CD4-positive, alpha-beta memory T cell (primary cell): ENCODE data around the gene PPP1R13L. TPM values are rescaled to one million over a fixed set of nuclear protein-coding genes. Genes with fewer than 3 reads are reported as not detected.
A peak's percentile ranks its signal among the peaks of the same experiment; 100 is the strongest.

Experiments used
- CTCF ChIA-PET: fragments of 350-600 bp; sonication (Branson Sonifier 250); formaldehyde crosslinking; loops from one replicate; lab custom pipeline; 2021; ENCODE audit warnings: inconsistent platforms; ENCODE audit not compliant: partially characterized antibody; lab: Charles Lee
- POLR2A ChIA-PET: fragments of 350-600 bp; sonication (Branson Sonifier 250); formaldehyde crosslinking; loops from one replicate; lab custom pipeline; 2021; ENCODE audit not compliant: partially characterized antibody; lab: Charles Lee
- DNase-seq, 5 donors: peaks; one replicate each; pipeline versions ENCODE4 v3.0.0 to v3.0.0-alpha.2; 2020 to 2022; ENCODE audit warnings: mixed read lengths in 1 of 5
- H3K27ac ChIP-seq: one replicate; pipeline ENCODE4 v1.7.0; 2013; ENCODE audit warnings: low read depth, low read length
- H3K27me3 ChIP-seq: 2 replicates; pipeline ENCODE4 v1.7.0; 2013; ENCODE audit warnings: mild to moderate bottlenecking, low read length, moderate library complexity; ENCODE audit not compliant: insufficient read depth
- H3K36me3 ChIP-seq: 2 replicates; pipeline ENCODE4 v1.7.0; 2013; ENCODE audit warnings: mild to moderate bottlenecking, low read length, moderate library complexity; ENCODE audit not compliant: insufficient read depth
- H3K4me1 ChIP-seq: 2 replicates; pipeline ENCODE4 v1.7.0; 2013; ENCODE audit warnings: mild to moderate bottlenecking, low read length, moderate library complexity; ENCODE audit not compliant: insufficient read depth
- H3K4me3 ChIP-seq, 2 donors: one replicate each; pipeline ENCODE4 v1.7.0; 2013; ENCODE audit warnings: low read length in 2 of 2, mild to moderate bottlenecking in 1 of 2
- H3K9me3 ChIP-seq, 2 donors: one replicate each; pipeline ENCODE4 v1.7.0; 2013; ENCODE audit warnings: low read length in 2 of 2, control low read depth in 1 of 2; ENCODE audit not compliant: control insufficient read depth in 1 of 2
- H3K27ac Mint-ChIP-seq, 7 donors: one replicate each; pipeline ENCODE4 v1.8.0; 2020 to 2021; ENCODE audit warnings: mixed read lengths in 7 of 7, mild to moderate bottlenecking in 6 of 7, inconsistent platforms in 3 of 7, moderate library complexity in 3 of 7
- H3K27me3 Mint-ChIP-seq, 2 donors: one replicate each; pipeline ENCODE4 v1.8.0; 2020 to 2021; ENCODE audit warnings: mixed read lengths in 2 of 2
- H3K36me3 Mint-ChIP-seq, 2 donors: one replicate each; pipeline ENCODE4 v1.8.0; 2020 to 2021; ENCODE audit warnings: mixed read lengths in 2 of 2, inconsistent platforms in 1 of 2, mild to moderate bottlenecking in 1 of 2
- H3K4me1 Mint-ChIP-seq, 4 donors: one replicate each; pipeline ENCODE4 v1.8.0; 2020 to 2021; ENCODE audit warnings: mixed read lengths in 4 of 4, mild to moderate bottlenecking in 1 of 4
- H3K4me3 Mint-ChIP-seq, 8 donors: one replicate each; pipeline ENCODE4 v1.8.0; 2020 to 2021; ENCODE audit warnings: mixed read lengths in 8 of 8, mild to moderate bottlenecking in 7 of 8, moderate library complexity in 6 of 8, inconsistent platforms in 3 of 8
- H3K9me3 Mint-ChIP-seq, 8 donors: one replicate each; pipeline ENCODE4 v1.8.0; 2020 to 2021; ENCODE audit warnings: mixed read lengths in 8 of 8, mild to moderate bottlenecking in 5 of 8, inconsistent platforms in 3 of 8, moderate library complexity in 1 of 8
- intact Hi-C: fragments of 100-400 bp; cut with micrococcal nuclease; formaldehyde crosslinking; loops from one replicate; pipeline ENCODE4 v1.15.1; 2023
- polyA plus RNA-seq, 2 donors: library from polyadenylated mRNA; unstranded; fragments of 300-500 nt; fragmentation: Illumina TruSeq; gene quantifications; one replicate each; pipeline ENCODE4 v1.2.3, GENCODE V29; 2021
- total RNA-seq, 2 experiments: library from RNA; stranded (reverse); gene quantifications; one replicate each; pipeline ENCODE4 v1.2.3, GENCODE V29; 2021

PPP1R13L gene
- 10 to 100 TPM; 10.3 to 13.0 TPM for total RNA-seq
- polyA plus RNA-seq, result under 1 TPM; 0.66 to 0.76 TPM

- intact Hi-C loops, result loop anchor here (1.0 to 5.0 kb wide), 5 partner anchors 19 to 1943 kb away; partner anchors contain the start of genes DHX34, ERCC1, ERCC2 and TOMM40
- peak within 1 kb of the TSS; percentile 65 for H3K27ac ChIP-seq
- H3K4me3 Mint-ChIP-seq, result peak within 1 kb of the TSS; percentile 90 to 99 (median 97)
- H3K36me3 ChIP-seq, result no peaks in the 10 kb centered on the region
- H3K9me3 Mint-ChIP-seq, result peaks cover 0 to 4% (median 0%) of the 10 kb centered on the region in 8 donors
- ChIA-PET POLR2A (interaction anchor here (0.6 to 2.1 kb wide), 4 partner anchors 10 to 65 kb away, joined by 3 to 6 read pairs (median 4); no protein-coding TSS in a partner anchor), CTCF (interaction anchor here (2.1 to 3.4 kb wide), 2 partner anchors 10 to 35 kb away, joined by 4 to 11 read pairs; no protein-coding TSS in a partner anchor)
- H3K27me3 ChIP-seq, result peaks cover 16% of the 10 kb centered on the region
- peaks cover 0 to 9% of the 10 kb centered on the region in 2 donors for H3K36me3 Mint-ChIP-seq
- peak within 1 kb of the TSS; percentile 91 to 94 for H3K4me3 ChIP-seq
- H3K4me1 ChIP-seq, result peaks cover 35% of the 10 kb centered on the region
- H3K27ac Mint-ChIP-seq, result peak within 1 kb of the TSS; percentile 69 to 99 (median 96)
- no peak for DNase-seq
- H3K4me1 Mint-ChIP-seq, result peaks cover 13 to 35% (median 26%) of the 10 kb centered on the region in 4 donors
- no peaks in the 10 kb centered on the region for H3K9me3 ChIP-seq
- H3K27me3 Mint-ChIP-seq, result peaks cover 16 to 27% of the 10 kb centered on the region in 2 donors
Observed at GRCh38 chr19:45404557-45405434, at the start of gene PPP1R13L. Gene PPP1R13L, minus strand, starts transcription at chr19:45405069. Its CDS starts 6,751 bp downstream, at chr19:45398318.

- intact Hi-C loops, result loop anchor here (1.0 kb wide), 1 partner anchor 15 kb away; the partner anchor contains the start of gene FOSB
- Histone ChIP-seq H3K27me3 (no peaks in the 10 kb centered on the region), H3K27ac (peak overlapping the region; percentile 99), H3K36me3 (no peaks in the 10 kb centered on the region), H3K4me1 (peaks cover 53% of the 10 kb centered on the region), H3K9me3 (no peaks in the 10 kb centered on the region), H3K4me3 (no peak overlapping the region)
- H3K4me3 Mint-ChIP-seq, result peak overlapping the region; percentile 87 to 94 (median 92)
- H3K27ac Mint-ChIP-seq, result peak overlapping the region; percentile 99 to 100 (median 100)
- DNase-seq, result peak in 1 of 5 donors; percentile 47
- H3K27me3 Mint-ChIP-seq, result peaks cover 0 to 4% of the 10 kb centered on the region in 2 donors
- H3K36me3 Mint-ChIP-seq, result peaks cover 0 to 21% of the 10 kb centered on the region in 2 donors
- H3K4me1 Mint-ChIP-seq, result peaks cover 36 to 77% (median 48%) of the 10 kb centered on the region in 4 donors
- CTCF ChIA-PET, result interaction anchor here (0.9 to 1.2 kb wide), 2 partner anchors 12 to 27 kb away, joined by 3 to 5 read pairs; no protein-coding TSS in a partner anchor
- POLR2A ChIA-PET, result interaction anchor here (1.0 to 15.5 kb wide), 5 partner anchors 9 to 26 kb away, joined by 3 to 240 read pairs (median 5); partner anchors contain the start of gene FOSB
- H3K9me3 Mint-ChIP-seq, result peaks cover 0 to 2% (median 0%) of the 10 kb centered on the region in 8 donors
Observed at GRCh38 chr19:45451850-45452387, 47.0 kb upstream of the PPP1R13L start.

GRCh38 chr19:45451131-45451849 is 46.4 kb upstream of the PPP1R13L start:
- Mint-ChIP-seq H3K9me3 (peaks cover 0 to 2% (median 0%) of the 10 kb centered on the region in 8 donors), H3K27ac (peak overlapping the region; percentile 99 to 100 (median 100)), H3K27me3 (peaks cover 0 to 4% of the 10 kb centered on the region in 2 donors), H3K36me3 (peaks cover 0 to 24% of the 10 kb centered on the region in 2 donors), H3K4me3 (peak overlapping the region; percentile 87 to 94 (median 92)), H3K4me1 (peaks cover 37 to 75% (median 49%) of the 10 kb centered on the region in 4 donors)
- H3K27me3 ChIP-seq, result no peaks in the 10 kb centered on the region
- H3K4me3 ChIP-seq, result peak overlapping the region; percentile 40 to 68
- peak; percentile 72 to 86 (median 79) for DNase-seq
- H3K36me3 ChIP-seq, result no peaks in the 10 kb centered on the region
- ChIA-PET POLR2A (interaction anchor here (1.0 to 15.5 kb wide), 4 partner anchors 10 to 27 kb away, joined by 3 to 240 read pairs (median 6); partner anchors contain the start of gene FOSB), CTCF (interaction anchor here (0.9 to 1.2 kb wide), 2 partner anchors 12 to 28 kb away, joined by 3 to 5 read pairs; no protein-coding TSS in a partner anchor)
- intact Hi-C loops, result loop anchor here (1.0 kb wide), 1 partner anchor 16 kb away; the partner anchor contains the start of gene FOSB
- peaks cover 50% of the 10 kb centered on the region for H3K4me1 ChIP-seq
- H3K9me3 ChIP-seq, result no peaks in the 10 kb centered on the region
- peak overlapping the region; percentile 99 for H3K27ac ChIP-seq

- POLR2A ChIA-PET, result interaction anchor here (1.0 to 15.5 kb wide), 6 partner anchors 10 to 343 kb away, joined by 3 to 240 read pairs (median 14); partner anchors contain the start of genes DMWD and FOSB
Observed at GRCh38 chr19:45450012-45450333, 45.1 kb upstream of the PPP1R13L start.

GRCh38 chr19:45448887-45449299 is 44.0 kb upstream of the PPP1R13L start:
- Mint-ChIP-seq H3K9me3 (peaks cover 0 to 2% (median 0%) of the 10 kb centered on the region in 8 donors), H3K4me3 (peak overlapping the region; percentile 73 to 96 (median 80)), H3K36me3 (peaks cover 0 to 30% of the 10 kb centered on the region in 2 donors), H3K4me1 (peaks cover 35 to 80% (median 56%) of the 10 kb centered on the region in 4 donors), H3K27ac (peak overlapping the region; percentile 91 to 100 (median 95)), H3K27me3 (peaks cover 0 to 4% of the 10 kb centered on the region in 2 donors)
- peak in 1 of 5 donors; percentile 61 for DNase-seq
- no peaks in the 10 kb centered on the region for H3K27me3 ChIP-seq
- H3K27ac ChIP-seq, result peak overlapping the region; percentile 99
- no peak overlapping the region for H3K4me3 ChIP-seq
- H3K36me3 ChIP-seq, result no peaks in the 10 kb centered on the region
- ChIA-PET POLR2A (interaction anchor here (1.3 to 15.5 kb wide), 4 partner anchors 9 to 30 kb away, joined by 5 to 240 read pairs (median 23); partner anchors contain the start of gene FOSB), CTCF (interaction anchor here (1.8 to 6.4 kb wide), 4 partner anchors 9 to 37 kb away, joined by 11 to 72 read pairs (median 28); partner anchors contain the start of gene FOSB)
- intact Hi-C loops, result no loop called here
- peaks cover 51% of the 10 kb centered on the region for H3K4me1 ChIP-seq
- H3K9me3 ChIP-seq, result no peaks in the 10 kb centered on the region

More at GRCh38 chr19:45450012-45450333, 45.1 kb upstream of the PPP1R13L start:
- H3K4me1 ChIP-seq, result peaks cover 42% of the 10 kb centered on the region
- CTCF ChIA-PET, result interaction anchor here (0.6 to 6.4 kb wide), 5 partner anchors 10 to 454 kb away, joined by 3 to 72 read pairs (median 19); partner anchors contain the start of gene FOSB
- no peaks in the 10 kb centered on the region for H3K9me3 ChIP-seq
- no peaks in the 10 kb centered on the region for H3K27me3 ChIP-seq
- Mint-ChIP-seq H3K36me3 (peaks cover 0 to 30% of the 10 kb centered on the region in 2 donors), H3K4me1 (peaks cover 36 to 75% (median 49%) of the 10 kb centered on the region in 4 donors), H3K4me3 (peak overlapping the region; percentile 93 to 97 (median 96)), H3K27me3 (peaks cover 0 to 4% of the 10 kb centered on the region in 2 donors), H3K27ac (peak overlapping the region; percentile 99 to 100 (median 100)), H3K9me3 (peaks cover 0 to 2% (median 0%) of the 10 kb centered on the region in 8 donors)
- H3K4me3 ChIP-seq, result peak overlapping the region; percentile 45 to 50
- no peaks in the 10 kb centered on the region for H3K36me3 ChIP-seq
- intact Hi-C loops, result loop anchor here (1.0 kb wide), 1 partner anchor 28 kb away; no protein-coding TSS in a partner anchor
- peak in 3 of 5 donors; percentile 61 to 69 (median 64) for DNase-seq
- H3K27ac ChIP-seq, result peak overlapping the region; percentile 99

- Mint-ChIP-seq H3K27me3 (peaks cover 0 to 4% of the 10 kb centered on the region in 2 donors), H3K4me3 (peak overlapping the region in 7 of 8 donors; percentile 2 to 80 (median 38)), H3K36me3 (peaks cover 0 to 30% of the 10 kb centered on the region in 2 donors), H3K27ac (peak overlapping the region; percentile 91 to 100 (median 95)), H3K9me3 (peaks cover 0 to 2% (median 0%) of the 10 kb centered on the region in 8 donors), H3K4me1 (peaks cover 37 to 81% (median 58%) of the 10 kb centered on the region in 4 donors)
- Histone ChIP-seq H3K4me1 (peaks cover 55% of the 10 kb centered on the region), H3K9me3 (no peaks in the 10 kb centered on the region), H3K27me3 (no peaks in the 10 kb centered on the region), H3K36me3 (no peaks in the 10 kb centered on the region), H3K27ac (peak overlapping the region; percentile 99), H3K4me3 (no peak overlapping the region)
- no peak for DNase-seq
- POLR2A ChIA-PET, result interaction anchor here (2.6 to 15.5 kb wide), 3 partner anchors 8 to 31 kb away, joined by 23 to 240 read pairs (median 23); partner anchors contain the start of gene FOSB
- intact Hi-C loops, result no loop called here
- CTCF ChIA-PET, result interaction anchor here (1.8 to 6.4 kb wide), 4 partner anchors 8 to 37 kb away, joined by 11 to 72 read pairs (median 28); partner anchors contain the start of gene FOSB
Observed at GRCh38 chr19:45448425-45448756, 43.5 kb upstream of the PPP1R13L start.
